Mucosa of gallbladder (tissue), 1 donor: ENCODE measurements around the gene IL18. TPM values are rescaled to one million over a fixed set of nuclear protein-coding genes. Genes with fewer than 3 reads are reported as not detected.
"Not testable (repeated sequence)": the region's sequence is repeated elsewhere in the genome, so short reads cannot be mapped to it uniquely, and the experiment has no call there.

Source experiments
- DNase-seq: peaks from one replicate; pipeline ENCODE4 v3.0.0-alpha.2; 2020; ENCODE audit warnings: low spot score
- total RNA-seq: library from RNA; stranded (reverse); gene quantifications from one replicate; pipeline ENCODE4 v1.2.1, GENCODE V29; 2021
- donor health status: DM: no; HTN: no; CAD: no.

The IL18 gene
- total RNA-seq, 1 donor from 2014 or later, result 34.3 TPM

GRCh38 chr11:112121981-112122615 is 41.8 kb downstream of the IL18 start:
- no peak for DNase-seq

DNA sequence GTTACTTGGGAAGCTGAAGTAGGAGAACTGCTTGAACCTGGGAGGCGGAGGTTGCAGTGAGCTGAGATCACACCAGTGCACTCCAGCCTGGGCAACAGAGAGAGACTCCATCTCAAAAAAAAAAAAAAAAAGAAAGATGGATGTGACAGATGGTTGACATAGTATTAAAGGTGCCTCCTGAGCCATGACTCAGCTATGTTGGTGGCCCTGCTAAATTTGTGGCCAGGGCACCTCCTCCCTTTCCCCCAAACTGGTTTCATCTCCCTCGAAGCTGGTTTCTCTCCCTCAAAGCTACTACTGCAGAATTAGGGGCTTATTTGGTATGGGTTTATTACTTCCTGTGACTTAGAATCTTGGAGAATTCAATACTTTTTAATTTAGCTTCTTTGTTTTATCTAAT is 45.7 kb downstream of the IL18 start:
- no peak for DNase-seq

GRCh38 chr11:112115386-112115785 is 48.5 kb downstream of the IL18 start:
- no peak for DNase-seq

DNA sequence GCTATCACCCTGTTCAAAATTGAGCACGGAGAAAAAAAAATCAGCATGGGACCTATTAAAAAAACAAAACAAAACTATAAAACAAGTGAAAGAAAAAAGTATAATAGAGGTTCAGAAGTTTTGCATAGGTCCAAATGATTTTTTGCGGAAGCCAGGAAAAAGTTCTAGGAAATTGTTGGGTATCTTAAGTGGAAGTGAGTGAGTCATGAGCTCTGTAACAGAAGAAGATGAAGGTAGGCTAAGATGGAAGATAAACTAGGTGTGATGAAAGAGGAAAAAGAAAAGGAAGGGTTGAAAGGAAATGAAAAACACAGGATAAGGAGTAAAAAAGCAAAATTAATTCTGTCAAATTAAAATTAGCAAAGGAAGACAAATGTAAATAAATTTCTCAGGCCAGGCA is 49.4 kb downstream of the IL18 start:
- DNase-seq, result no peak

- no peak for DNase-seq
These were observed 50.1 kb downstream of the IL18 start for GRCh38 chr11:112113539-112114457.

- no peak for DNase-seq
These were observed 57.8 kb downstream of the IL18 start for GRCh38 chr11:112106070-112106469.

DNA sequence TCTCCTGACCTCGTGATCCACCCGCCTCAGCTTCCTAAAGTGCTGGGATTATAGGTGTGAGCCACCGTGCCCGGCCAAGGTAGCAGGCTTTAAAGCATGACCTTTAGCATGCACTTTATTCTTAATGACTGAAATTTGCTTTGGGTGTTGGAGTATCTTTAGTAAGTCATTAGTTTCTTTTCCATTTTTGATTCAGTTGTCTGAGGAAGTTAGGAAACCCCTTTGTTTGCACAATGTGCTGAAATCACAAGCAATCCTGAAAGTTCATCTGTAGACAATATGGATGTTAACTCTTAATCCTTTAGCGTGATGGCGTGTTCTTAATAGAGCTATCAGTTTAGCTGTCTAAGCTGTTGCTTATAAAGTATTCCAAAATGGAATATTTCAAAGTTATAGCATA is 60.4 kb downstream of the IL18 start:
- no peak for DNase-seq

DNA sequence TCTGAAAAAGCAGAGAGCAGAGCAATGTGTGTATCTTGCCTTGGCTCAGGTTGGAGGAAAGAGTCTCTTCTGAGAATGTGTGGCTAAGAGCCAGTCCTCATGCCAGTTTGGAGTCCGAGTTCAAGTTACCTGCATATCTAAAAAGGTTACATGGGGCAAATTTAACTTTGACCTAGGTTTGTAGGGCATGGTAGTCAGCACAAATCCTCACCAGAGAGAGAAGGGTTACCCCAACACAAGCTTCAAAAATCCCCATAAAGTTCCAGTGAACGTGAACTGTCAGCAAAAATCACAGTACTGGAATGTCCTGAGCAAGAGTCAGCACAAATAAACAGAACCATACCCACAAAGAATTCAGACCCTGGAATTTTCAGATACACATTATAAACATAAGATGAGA is 63.4 kb downstream of the IL18 start:
- no peak for DNase-seq

GRCh38 chr11:112097734-112098528 is 66.0 kb downstream of the IL18 start:
- DNase-seq, result no peak

DNA sequence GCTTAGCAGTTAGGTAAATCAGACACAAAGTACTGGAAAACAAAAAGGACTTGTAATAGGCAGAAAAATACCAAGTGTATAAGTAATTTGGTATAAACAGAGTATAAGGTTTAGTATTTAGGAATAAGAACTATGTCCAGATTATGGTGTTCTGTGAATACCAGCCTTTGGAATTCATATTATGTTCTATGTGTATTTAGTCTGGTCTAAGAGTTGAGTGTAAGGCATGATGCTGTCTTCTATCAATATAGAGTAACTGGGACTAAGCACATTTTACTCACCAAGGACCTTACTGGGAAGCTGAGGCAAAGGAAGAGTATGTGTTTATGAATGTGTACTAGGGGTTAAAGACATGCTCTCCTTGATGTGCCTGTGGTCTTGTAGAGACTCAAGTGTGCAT is 67.7 kb downstream of the IL18 start:
- no peak for DNase-seq

- not testable (repeated sequence) for DNase-seq
These were observed 68.6 kb downstream of the IL18 start for GRCh38 chr11:112095302-112095701.

Other genes starting within 250 kb of the IL18 start
- 34.4 TPM for gene C11orf52, start 245.2 kb downstream of the IL18 start, total RNA-seq
- 25.1 TPM for gene DIXDC1, start 226.8 kb downstream of the IL18 start, total RNA-seq
- gene DLAT, start 138.7 kb downstream of the IL18 start, total RNA-seq, result 25.0 TPM
- gene PIH1D2, start 90.1 kb downstream of the IL18 start, total RNA-seq, result 4.3 TPM
- 19.4 TPM for gene NKAPD1, start 89.8 kb downstream of the IL18 start, total RNA-seq
- gene TIMM8B, start 77.3 kb downstream of the IL18 start, total RNA-seq, result 47.9 TPM
- gene SDHD, start 77.2 kb downstream of the IL18 start, total RNA-seq, result 147 TPM
- gene TEX12, start 3.3 kb upstream of the IL18 start, total RNA-seq, result not detected
- 27.2 TPM for gene BCO2, start 11.4 kb upstream of the IL18 start, total RNA-seq
- 39.9 TPM for gene PTS, start 62.3 kb upstream of the IL18 start, total RNA-seq
- not detected for gene PLET1, start 96.8 kb upstream of the IL18 start, total RNA-seq